Neural progenitor cell (in vitro differentiated cells): ENCODE measurements around the gene NRCAM. TPM values are rescaled to one million over a fixed set of nuclear protein-coding genes. Genes with fewer than 3 reads are reported as not detected.

Experiments used
- DNase-seq: peaks from one replicate; pipeline ENCODE4 v3.0.0-alpha.2; 2016; ENCODE audit warnings: low spot score
- H2AFZ ChIP-seq: fragments of 200-600 bp; sonication (generic); replicated peaks from 2 replicates; pipeline ENCODE4 v1.6.1; 2016; ENCODE audit warnings: antibody characterized with exemption
- H3F3A ChIP-seq: fragments of 200-600 bp; sonication (generic); 2 replicates; pipeline ENCODE4 v1.6.1; 2016; ENCODE audit warnings: antibody characterized with exemption, low read depth
- H3K27ac ChIP-seq: fragments of 200-600 bp; sonication (generic); 2 replicates; pipeline ENCODE4 v1.5.1; 2016; ENCODE audit warnings: mild to moderate bottlenecking
- H3K27me3 ChIP-seq: fragments of 200-600 bp; sonication (generic); 2 replicates; pipeline ENCODE4 v1.6.1; 2016; ENCODE audit warnings: mild to moderate bottlenecking, moderate library complexity
- H3K36me3 ChIP-seq: fragments of 200-600 bp; sonication (generic); 2 replicates; pipeline ENCODE4 v1.5.1; 2016
- H3K4me1 ChIP-seq: fragments of 200-600 bp; sonication (generic); 2 replicates; pipeline ENCODE4 v1.6.1; 2016; ENCODE audit warnings: mixed run types
- H3K4me2 ChIP-seq: fragments of 200-600 bp; sonication (generic); 2 replicates; pipeline ENCODE4 v1.6.1; 2016
- H3K4me3 ChIP-seq: fragments of 200-600 bp; sonication (generic); 2 replicates; pipeline ENCODE4 v1.5.1; 2016
- H3K79me2 ChIP-seq: fragments of 200-600 bp; sonication (generic); 2 replicates; pipeline ENCODE4 v1.6.1; 2016; ENCODE audit warnings: low read depth
- H3K9ac ChIP-seq: fragments of 200-600 bp; sonication (generic); 2 replicates; pipeline ENCODE4 v1.6.1; 2016
- H3K9me3 ChIP-seq: fragments of 200-600 bp; sonication (generic); 2 replicates; pipeline ENCODE4 v1.5.1; 2016; ENCODE audit warnings: low read depth
- H4K20me1 ChIP-seq: fragments of 200-600 bp; sonication (generic); 2 replicates; pipeline ENCODE4 v1.6.1; 2016; ENCODE audit warnings: low read depth
- H3K27ac Mint-ChIP-seq: 3 replicates; pipeline ENCODE4 v1.8.0; 2021; ENCODE audit warnings: mixed read lengths
- H3K27me3 Mint-ChIP-seq: 2 replicates; pipeline ENCODE4 v1.8.0; 2022; ENCODE audit warnings: low read depth, mild to moderate bottlenecking, inconsistent platforms, moderate library complexity, mixed read lengths; ENCODE audit not compliant: insufficient read depth
- H3K36me3 Mint-ChIP-seq: 3 replicates; pipeline ENCODE4 v1.8.0; 2021; ENCODE audit warnings: mixed read lengths
- H3K4me1 Mint-ChIP-seq: 3 replicates; pipeline ENCODE4 v1.8.0; 2021; ENCODE audit warnings: mixed read lengths
- H3K4me3 Mint-ChIP-seq: 3 replicates; pipeline ENCODE4 v1.8.0; 2021; ENCODE audit warnings: mild to moderate bottlenecking, moderate library complexity, mixed read lengths
- H3K9me3 Mint-ChIP-seq: 3 replicates; pipeline ENCODE4 v1.8.0; 2020; ENCODE audit warnings: mixed read lengths
- CTCF ChIP-seq: fragments of 200-600 bp; sonication (generic); IDR thresholded peaks from 2 replicates; pipeline ENCODE4 v1.5.1; 2017; ENCODE audit warnings: antibody characterized with exemption, mild to moderate bottlenecking
- EZH2 ChIP-seq: fragments of 200-600 bp; sonication (generic); IDR thresholded peaks from 2 replicates; pipeline ENCODE4 v1.6.1; 2017; ENCODE audit warnings: antibody characterized with exemption, mild to moderate bottlenecking, moderate library complexity
- EZH2phosphoT487 ChIP-seq: fragments of 200-600 bp; sonication (generic); IDR thresholded peaks from 2 replicates; pipeline ENCODE4 v1.6.1; 2017; ENCODE audit warnings: antibody characterized with exemption
- total RNA-seq: library from RNA; depleted of rRNA; stranded (reverse); fragments of >200 nt; gene quantifications from 2 replicates; pipeline ENCODE4 v1.2.3, GENCODE V29; 2015; ENCODE audit warnings: low replicate concordance

The NRCAM gene
- total RNA-seq, 1 donor from 2014 or later: 104 TPM

DNA sequence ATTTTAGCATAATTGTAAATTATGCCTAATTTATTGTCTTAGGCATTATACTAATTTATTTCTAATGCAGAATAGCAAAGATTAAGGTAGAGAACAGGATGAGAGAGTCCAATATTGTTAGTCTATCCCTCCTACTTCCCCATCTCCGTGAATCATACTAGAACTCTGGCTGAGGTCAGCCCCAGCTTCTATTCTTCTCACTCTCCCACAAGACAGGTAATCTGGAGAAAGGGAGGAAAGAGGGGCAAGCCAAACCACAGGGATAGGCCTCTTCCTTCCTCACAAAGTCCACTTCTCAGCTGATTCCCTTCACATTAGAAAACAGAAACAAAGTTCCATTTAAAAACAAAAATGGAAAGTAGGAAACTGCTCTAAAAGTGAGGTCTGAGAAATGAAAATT, 208.6 kb downstream of the NRCAM start:
- Histone ChIP-seq H2AFZ (no peak overlapping the region), H3F3A (peaks cover 19% of the 10 kb centered on the region), H3K9ac (no peak overlapping the region), H3K79me2 (peaks cover 14% of the 10 kb centered on the region), H3K27ac (no peak overlapping the region), H3K4me3 (no peak overlapping the region), H4K20me1 (no peaks in the 10 kb centered on the region), H3K9me3 (no peaks in the 10 kb centered on the region), H3K27me3 (no peaks in the 10 kb centered on the region), H3K4me2 (no peak overlapping the region), H3K4me1 (peaks cover 32% of the 10 kb centered on the region), H3K36me3 (no peaks in the 10 kb centered on the region)
- Mint-ChIP-seq H3K4me1 (peaks cover 29% of the 10 kb centered on the region), H3K4me3 (no peak overlapping the region), H3K27me3 (peaks cover 2% of the 10 kb centered on the region), H3K9me3 (no peaks in the 10 kb centered on the region), H3K36me3 (no peaks in the 10 kb centered on the region), H3K27ac (no peak overlapping the region)
- no peak for DNase-seq
- no peak for TF ChIP-seq CTCF

- Histone ChIP-seq H2AFZ (no peak overlapping the region), H3K27me3 (no peaks in the 10 kb centered on the region), H3K4me1 (peaks cover 32% of the 10 kb centered on the region), H3F3A (peaks cover 19% of the 10 kb centered on the region), H3K27ac (peak overlapping the region; percentile 82), H3K9me3 (no peaks in the 10 kb centered on the region), H3K36me3 (no peaks in the 10 kb centered on the region), H4K20me1 (no peaks in the 10 kb centered on the region), H3K4me2 (peak overlapping the region; percentile 7), H3K4me3 (no peak overlapping the region), H3K79me2 (peaks cover 14% of the 10 kb centered on the region), H3K9ac (no peak overlapping the region)
- no peaks in the 10 kb centered on the region for H3K27me3 Mint-ChIP-seq
- H3K4me1 Mint-ChIP-seq: peaks cover 29% of the 10 kb centered on the region
- H3K27ac Mint-ChIP-seq: peak overlapping the region; percentile 14
- H3K9me3 Mint-ChIP-seq: no peaks in the 10 kb centered on the region
- H3K36me3 Mint-ChIP-seq: no peaks in the 10 kb centered on the region
- TF ChIP-seq CTCF (no peak), EZH2phosphoT487 (no peak), EZH2 (no peak)
- H3K4me3 Mint-ChIP-seq: peak overlapping the region; percentile 5
- peak; percentile 84 for DNase-seq
Measured at GRCh38 chr7:108246227-108246837, 209.9 kb downstream of the NRCAM start.

GRCh38 chr7:108245523-108246226, 210.6 kb downstream of the NRCAM start:
- no peaks in the 10 kb centered on the region for H3K36me3 ChIP-seq
- H3K4me2 ChIP-seq: peak overlapping the region; percentile 7
- H3K27ac Mint-ChIP-seq: peak overlapping the region; percentile 24
- no peaks in the 10 kb centered on the region for H3K36me3 Mint-ChIP-seq
- no peak for DNase-seq
- H3K27me3 Mint-ChIP-seq: no peaks in the 10 kb centered on the region
- H4K20me1 ChIP-seq: no peaks in the 10 kb centered on the region
- H3K27me3 ChIP-seq: no peaks in the 10 kb centered on the region
- H3K4me1 ChIP-seq: peaks cover 35% of the 10 kb centered on the region
- H3F3A ChIP-seq: peaks cover 23% of the 10 kb centered on the region
- H3K27ac ChIP-seq: peak overlapping the region; percentile 82
- H3K9ac ChIP-seq: no peak overlapping the region
- H3K9me3 Mint-ChIP-seq: no peaks in the 10 kb centered on the region
- H2AFZ ChIP-seq: no peak overlapping the region
- H3K4me3 Mint-ChIP-seq: no peak overlapping the region
- TF ChIP-seq CTCF (no peak), EZH2phosphoT487 (no peak), EZH2 (no peak)
- H3K4me1 Mint-ChIP-seq: peaks cover 32% of the 10 kb centered on the region
- H3K4me3 ChIP-seq: no peak overlapping the region
- H3K79me2 ChIP-seq: peaks cover 14% of the 10 kb centered on the region
- H3K9me3 ChIP-seq: no peaks in the 10 kb centered on the region
